HTR-8/SVneo (cell line): ENCODE data around the gene SAP30BP.

Experiments
- DNase-seq: peaks from one replicate; pipeline ENCODE4 v3.0.0; 2011; ENCODE audit warnings: low spot score, mixed read lengths; ENCODE audit not compliant: insufficient read length
- FAIRE-seq: peaks from 2 replicates; lab custom pipeline; 2011; peaks lifted over from hg19 to GRCh38; lab: Jason Lieb, UNC

Gene SAP30BP

GRCh38 chr17:75666959-75667790 is at the start of gene SAP30BP, which contains the start of gene RECQL5:
Gene SAP30BP (plus strand): TSS chr17:75667338. CDS start chr17:75667373, 35 bp downstream.
Gene RECQL5 (minus strand): TSS chr17:75667154. CDS start chr17:75666557, 597 bp downstream.
- peak; percentile 99 for DNase-seq
- FAIRE-seq: peak; percentile 92

GRCh38 chr17:75617675-75618074 is 49.5 kb upstream of the SAP30BP start:
- DNase-seq: no peak
- no peak for FAIRE-seq

GRCh38 chr17:75619506-75620431 is 47.4 kb upstream of the SAP30BP start:
- peak; percentile 89 for FAIRE-seq
- DNase-seq: peak; percentile 61

GRCh38 chr17:75621489-75621888 is 45.6 kb upstream of the SAP30BP start:
- DNase-seq (no peak), FAIRE-seq (no peak)

- no peak for DNase-seq
- no peak for FAIRE-seq
Observed at GRCh38 chr17:75622076-75622475, 45.1 kb upstream of the SAP30BP start.

- DNase-seq (no peak), FAIRE-seq (peak; percentile 65)
Observed at GRCh38 chr17:75622771-75623273, 44.3 kb upstream of the SAP30BP start.

GRCh38 chr17:75623386-75623785 is 43.8 kb upstream of the SAP30BP start:
- no peak for DNase-seq
- FAIRE-seq: no peak

- DNase-seq (no peak), FAIRE-seq (no peak)
Observed at GRCh38 chr17:75624021-75624420, 43.1 kb upstream of the SAP30BP start.

GRCh38 chr17:75624714-75625345 is 42.3 kb upstream of the SAP30BP start:
- DNase-seq: no peak
- no peak for FAIRE-seq

- FAIRE-seq (no peak), DNase-seq (peak; percentile 52)
Observed at GRCh38 chr17:75625813-75626486, 41.2 kb upstream of the SAP30BP start.

- DNase-seq (no peak), FAIRE-seq (no peak)
Observed at GRCh38 chr17:75626496-75627038, 40.6 kb upstream of the SAP30BP start.

- FAIRE-seq: no peak
Observed at GRCh38 chr17:75627094-75627493, 40.0 kb upstream of the SAP30BP start.

GRCh38 chr17:75628425-75628824 is 38.7 kb upstream of the SAP30BP start:
- FAIRE-seq: no peak
- no peak for DNase-seq

More at GRCh38 chr17:75627094-75627493, 40.0 kb upstream of the SAP30BP start:
- DNase-seq: no peak

- DNase-seq: no peak
- FAIRE-seq: no peak
Observed at GRCh38 chr17:75629157-75629556, 38.0 kb upstream of the SAP30BP start.

GRCh38 chr17:75630071-75630917 is 36.8 kb upstream of the SAP30BP start:
- FAIRE-seq (no peak), DNase-seq (no peak)

GRCh38 chr17:75631353-75631752 is 35.8 kb upstream of the SAP30BP start:
- DNase-seq: no peak
- FAIRE-seq: no peak

- no peak for DNase-seq
- FAIRE-seq: no peak
Observed at GRCh38 chr17:75632428-75632827, 34.7 kb upstream of the SAP30BP start.

- FAIRE-seq: peak; percentile 74
Observed at GRCh38 chr17:75632863-75633485, 34.2 kb upstream of the SAP30BP start, which contains the start of gene SMIM5. Gene SMIM5 (plus strand): TSS chr17:75633434. CDS start chr17:75640202, 6,768 bp downstream.

More at GRCh38 chr17:75632863-75633485, 34.2 kb upstream of the SAP30BP start, which contains the start of gene SMIM5:
- peak; percentile 96 for DNase-seq
